ENCODE data around the gene TMEM128. TPM values are rescaled to one million over a fixed set of nuclear protein-coding genes. Genes with fewer than 3 reads are reported as not detected.
A peak's percentile ranks its signal among the peaks of the same experiment; 100 is the strongest.

Gene TMEM128
- total RNA-seq, 1 donor from 2014 or later: 20.0 TPM

GRCh38 chr4:4274226-4274625 lies 26.2 kb upstream of the TMEM128 start:
- FAIRE-seq: no peak
- no peak for DNase-seq (ENCODE audit: low read depth)
- no peak for TF ChIP-seq CTCF (IDR thresholded peaks at IDR 0.05; ENCODE audit: insufficient read depth, low read length, severe bottlenecking)
- Histone ChIP-seq H3K4me3 (ENCODE audit: low read depth, low read length) (no peak overlapping the region), H3K36me3 (ENCODE audit: control insufficient read depth, insufficient read depth, low read length) (peaks cover 11% of the 10 kb centered on the region), H3K27me3 (ENCODE audit: control insufficient read depth, insufficient read depth, low read length) (no peaks in the 10 kb centered on the region)

- Histone ChIP-seq H3K27me3 (ENCODE audit: control insufficient read depth, insufficient read depth, low read length) (no peaks in the 10 kb centered on the region), H3K36me3 (ENCODE audit: control insufficient read depth, insufficient read depth, low read length) (peaks cover 6% of the 10 kb centered on the region), H3K4me3 (ENCODE audit: low read depth, low read length) (no peak overlapping the region)
- no peak for DNase-seq (ENCODE audit: low read depth)
- no peak for FAIRE-seq
- no peak for TF ChIP-seq CTCF (IDR thresholded peaks at IDR 0.05; ENCODE audit: insufficient read depth, low read length, severe bottlenecking)
Observed at GRCh38 chr4:4271912-4272311, 23.9 kb upstream of the TMEM128 start.

- no peak overlapping the region for H3K4me3 ChIP-seq (ENCODE audit: low read depth, low read length)
- FAIRE-seq (no peak), DNase-seq (ENCODE audit: low read depth) (peak; percentile 78)
- H3K27me3 ChIP-seq (ENCODE audit: control insufficient read depth, insufficient read depth, low read length): no peaks in the 10 kb centered on the region
- TF ChIP-seq CTCF (IDR thresholded peaks at IDR 0.05; ENCODE audit: insufficient read depth, low read length, severe bottlenecking): no peak
- H3K36me3 ChIP-seq (ENCODE audit: control insufficient read depth, insufficient read depth, low read length): peaks cover 6% of the 10 kb centered on the region
Observed at GRCh38 chr4:4270529-4270928, 22.5 kb upstream of the TMEM128 start.

GRCh38 chr4:4269856-4270255 lies 21.8 kb upstream of the TMEM128 start:
- no peak for TF ChIP-seq CTCF (IDR thresholded peaks at IDR 0.05; ENCODE audit: insufficient read depth, low read length, severe bottlenecking)
- Histone ChIP-seq H3K27me3 (ENCODE audit: control insufficient read depth, insufficient read depth, low read length) (no peaks in the 10 kb centered on the region), H3K36me3 (ENCODE audit: control insufficient read depth, insufficient read depth, low read length) (peaks cover 4% of the 10 kb centered on the region), H3K4me3 (ENCODE audit: low read depth, low read length) (no peak overlapping the region)
- no peak for FAIRE-seq
- DNase-seq (ENCODE audit: low read depth): peak; percentile 93

- DNase-seq (ENCODE audit: low read depth) (no peak), FAIRE-seq (no peak)
- peaks cover 4% of the 10 kb centered on the region for H3K36me3 ChIP-seq (ENCODE audit: control insufficient read depth, insufficient read depth, low read length)
- no peaks in the 10 kb centered on the region for H3K27me3 ChIP-seq (ENCODE audit: control insufficient read depth, insufficient read depth, low read length)
- H3K4me3 ChIP-seq (ENCODE audit: low read depth, low read length): no peak overlapping the region
- TF ChIP-seq CTCF (IDR thresholded peaks at IDR 0.05; ENCODE audit: insufficient read depth, low read length, severe bottlenecking): no peak
Observed at GRCh38 chr4:4269331-4269731, 21.3 kb upstream of the TMEM128 start.

- Histone ChIP-seq H3K4me3 (ENCODE audit: low read depth, low read length) (no peak overlapping the region), H3K27me3 (ENCODE audit: control insufficient read depth, insufficient read depth, low read length) (no peaks in the 10 kb centered on the region), H3K36me3 (ENCODE audit: control insufficient read depth, insufficient read depth, low read length) (peaks cover 1% of the 10 kb centered on the region)
- DNase-seq (ENCODE audit: low read depth): no peak
- no peak for TF ChIP-seq CTCF (IDR thresholded peaks at IDR 0.05; ENCODE audit: insufficient read depth, low read length, severe bottlenecking)
- no peak for FAIRE-seq
Observed at GRCh38 chr4:4268776-4269175, 20.8 kb upstream of the TMEM128 start.

Measured in bronchial epithelial cell (primary cell).